Activated CD4-positive, alpha-beta T cell treated with anti-CD3 and anti-CD28 coated beads for 1 hour (primary cell): ENCODE data around the gene MAP3K5.

ENCODE experiments used
- DNase-seq: peaks from one replicate; pipeline ENCODE4 v3.0.0-alpha.2; 2020

The MAP3K5 gene

GRCh38 chr6:136682292-136682691 lies 110.0 kb downstream of the MAP3K5 start:
- no peak for DNase-seq

DNA sequence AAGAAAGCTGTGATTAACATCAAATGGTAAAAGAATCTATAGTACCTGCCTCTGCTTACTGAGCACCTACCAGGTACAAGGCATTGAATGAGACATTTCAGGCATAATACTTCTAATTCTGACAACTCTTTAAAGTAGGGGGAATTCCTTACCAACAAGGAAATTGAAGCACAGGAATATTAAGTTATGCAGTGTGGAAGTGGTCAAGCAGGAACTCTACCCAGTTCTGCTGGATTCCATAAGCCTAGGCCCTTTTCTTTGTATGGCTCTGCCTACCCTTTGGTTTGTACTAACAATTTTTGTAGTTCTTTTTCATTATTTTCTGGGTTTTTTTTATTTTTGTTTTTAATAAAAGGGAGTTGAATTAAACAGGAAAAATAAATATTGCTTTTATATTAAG lies 114.5 kb downstream of the MAP3K5 start:
- DNase-seq, result no peak

- DNase-seq, result no peak
These were observed 114.9 kb downstream of the MAP3K5 start for GRCh38 chr6:136677344-136677743.

DNA sequence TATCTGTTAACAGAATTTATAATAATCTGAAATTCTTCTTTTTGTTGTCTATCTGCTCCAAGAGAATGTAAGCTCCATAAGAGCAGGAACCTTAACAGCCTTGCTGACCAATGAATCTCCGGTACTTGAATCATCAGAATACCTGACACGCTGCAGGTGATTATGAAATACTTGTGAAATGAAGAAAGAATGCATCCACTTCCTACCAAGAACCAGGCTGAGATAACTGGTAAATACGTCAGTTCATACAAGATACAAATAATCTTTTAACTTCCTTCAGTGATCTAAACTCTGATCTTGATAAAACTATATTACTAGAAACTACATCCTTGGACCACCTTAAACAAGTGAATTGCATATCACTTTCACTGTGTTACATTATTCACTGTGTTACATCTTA lies 116.2 kb downstream of the MAP3K5 start:
- no peak for DNase-seq

DNA sequence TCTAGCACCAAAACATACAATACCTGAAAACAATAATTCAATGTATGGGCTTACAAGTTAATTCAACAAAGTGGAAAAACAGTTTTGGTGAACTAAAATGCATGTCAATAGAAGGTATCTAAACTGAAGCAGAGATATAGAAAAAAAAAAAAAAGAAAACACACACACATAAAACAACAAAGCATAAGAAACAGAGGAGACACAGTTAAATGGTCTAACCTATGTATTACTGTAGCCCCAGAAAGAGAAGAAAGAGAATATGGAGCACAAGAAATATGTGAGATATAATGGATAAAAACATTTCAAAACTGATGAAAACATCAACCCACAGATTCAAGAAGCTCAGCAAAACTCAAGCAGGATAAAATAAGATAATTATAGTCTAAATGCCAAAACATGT lies 118.7 kb downstream of the MAP3K5 start:
- no peak for DNase-seq

- DNase-seq, result no peak
These were observed 120.1 kb downstream of the MAP3K5 start for GRCh38 chr6:136672144-136672543.

GRCh38 chr6:136669299-136669699 lies 123.0 kb downstream of the MAP3K5 start:
- DNase-seq, result no peak

- no peak for DNase-seq
These were observed 123.7 kb downstream of the MAP3K5 start for GRCh38 chr6:136668571-136668970.

- no peak for DNase-seq
These were observed 126.2 kb downstream of the MAP3K5 start for GRCh38 chr6:136666041-136666440.

DNA sequence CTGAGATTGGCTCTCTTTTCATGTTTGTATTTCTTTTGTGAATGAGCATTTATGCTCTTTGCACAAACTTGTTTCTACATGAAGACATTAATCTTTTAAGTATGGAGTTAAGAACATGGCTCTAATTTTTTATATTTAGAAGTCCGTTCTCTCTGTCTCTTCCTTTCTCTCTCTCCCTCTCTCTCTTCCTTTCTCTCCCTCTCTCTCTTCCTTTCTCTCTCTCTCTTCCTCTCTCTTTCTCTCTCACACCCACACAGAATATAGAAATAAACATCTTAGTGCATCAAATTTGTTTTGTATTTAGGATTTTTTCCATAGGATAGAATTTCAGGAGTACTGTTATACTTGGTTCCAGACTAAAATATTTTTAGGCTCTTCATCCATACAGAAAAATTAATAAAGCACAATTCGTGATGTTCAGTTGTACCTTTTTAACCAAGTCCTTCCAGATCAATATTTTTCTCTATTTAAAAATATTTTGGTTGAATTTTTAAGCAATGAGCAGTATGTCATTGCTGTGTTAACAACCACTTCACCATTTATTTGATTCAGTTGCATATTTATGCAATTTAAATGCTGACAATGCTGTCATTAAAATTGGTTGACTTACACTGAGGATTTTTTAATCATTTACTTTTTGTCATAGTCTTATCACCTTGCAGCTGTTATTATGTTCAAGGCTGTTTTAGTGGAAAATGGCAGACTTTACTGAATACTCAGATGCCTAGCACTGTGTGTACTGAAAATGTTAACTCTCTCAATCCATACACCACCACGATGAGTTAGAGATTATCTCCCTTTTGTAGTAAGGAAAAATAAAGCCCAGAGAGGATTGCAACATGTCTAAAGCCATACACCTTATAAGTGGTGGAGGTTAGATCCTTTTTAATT lies 129.7 kb downstream of the MAP3K5 start:
- DNase-seq, result no peak

DNA sequence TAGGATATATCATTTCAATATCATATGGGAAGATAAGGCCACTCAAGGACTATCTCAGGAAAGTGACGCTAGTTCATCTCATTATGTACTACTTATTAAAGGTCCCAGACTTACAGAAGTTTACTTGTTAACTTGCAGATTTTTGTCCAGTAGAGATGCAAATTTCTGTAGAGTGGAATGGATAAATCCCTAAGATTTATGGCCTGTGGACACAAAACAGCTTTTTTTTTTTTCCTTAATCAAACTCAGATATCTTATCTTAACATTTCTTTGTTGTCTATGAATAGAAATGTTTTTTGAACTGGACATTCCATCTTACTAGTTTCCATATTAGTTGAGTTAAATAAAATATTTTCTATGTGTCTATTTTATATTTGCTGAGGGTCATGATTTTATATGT lies 131.6 kb downstream of the MAP3K5 start:
- DNase-seq, result no peak

- no peak for DNase-seq
These were observed 132.2 kb downstream of the MAP3K5 start for GRCh38 chr6:136659991-136660499.

DNA sequence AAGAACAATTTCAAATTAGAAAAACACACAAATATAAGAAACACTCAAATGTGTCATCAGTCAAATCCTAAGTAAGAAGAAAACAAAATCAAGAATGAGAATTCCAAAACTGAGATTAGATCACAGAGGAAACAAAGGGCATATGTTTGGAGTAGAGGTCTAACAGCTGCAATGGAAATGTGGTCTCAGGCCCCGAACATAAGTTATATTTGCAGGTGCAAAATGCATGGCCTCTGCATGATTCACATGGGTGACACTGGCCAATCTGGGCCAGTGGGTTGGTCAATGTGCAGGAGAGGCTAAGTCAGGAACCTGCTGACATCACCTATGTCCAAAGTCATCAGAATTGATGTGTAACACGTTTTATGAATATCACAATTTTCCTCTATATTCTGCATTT lies 133.6 kb downstream of the MAP3K5 start:
- DNase-seq, result no peak

DNA sequence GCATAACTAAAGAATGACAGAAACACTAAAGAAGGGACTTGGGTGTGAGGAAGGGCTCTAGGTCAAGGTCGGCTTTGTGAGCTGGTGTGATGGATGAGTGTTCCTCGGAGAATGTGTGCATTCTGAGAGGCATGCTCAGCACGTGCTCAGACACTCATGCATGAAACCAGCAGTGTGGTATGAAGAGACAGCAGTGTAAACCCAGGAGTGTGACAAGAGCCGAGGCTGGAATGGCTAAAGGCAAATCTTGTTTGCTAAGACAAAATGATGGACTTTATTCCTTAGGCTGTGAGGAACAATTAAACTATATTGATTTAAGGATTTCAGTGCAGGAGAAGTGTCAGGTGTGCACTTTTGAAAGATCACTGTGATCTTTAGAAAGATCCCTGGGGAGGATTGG lies 134.6 kb downstream of the MAP3K5 start:
- DNase-seq, result no peak

DNA sequence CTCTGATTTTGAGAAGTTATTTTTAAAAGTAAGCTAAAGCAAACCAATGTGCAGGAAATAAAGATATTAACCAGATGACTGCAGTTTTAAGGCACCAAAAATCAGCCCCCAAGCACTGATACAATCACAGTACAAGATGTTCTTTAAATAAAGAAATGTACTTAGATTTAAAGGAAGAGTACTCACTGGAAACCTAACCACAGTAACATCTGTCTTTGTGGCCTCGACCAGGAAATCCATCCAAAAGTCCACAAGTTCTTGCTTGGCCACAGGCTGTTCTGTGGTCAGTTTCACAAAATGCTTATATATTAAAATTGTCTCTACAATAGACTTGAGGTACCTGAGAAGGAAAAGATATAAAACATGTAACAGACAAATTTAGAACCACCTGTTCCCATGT lies 136.2 kb downstream of the MAP3K5 start:
- no peak for DNase-seq

DNA sequence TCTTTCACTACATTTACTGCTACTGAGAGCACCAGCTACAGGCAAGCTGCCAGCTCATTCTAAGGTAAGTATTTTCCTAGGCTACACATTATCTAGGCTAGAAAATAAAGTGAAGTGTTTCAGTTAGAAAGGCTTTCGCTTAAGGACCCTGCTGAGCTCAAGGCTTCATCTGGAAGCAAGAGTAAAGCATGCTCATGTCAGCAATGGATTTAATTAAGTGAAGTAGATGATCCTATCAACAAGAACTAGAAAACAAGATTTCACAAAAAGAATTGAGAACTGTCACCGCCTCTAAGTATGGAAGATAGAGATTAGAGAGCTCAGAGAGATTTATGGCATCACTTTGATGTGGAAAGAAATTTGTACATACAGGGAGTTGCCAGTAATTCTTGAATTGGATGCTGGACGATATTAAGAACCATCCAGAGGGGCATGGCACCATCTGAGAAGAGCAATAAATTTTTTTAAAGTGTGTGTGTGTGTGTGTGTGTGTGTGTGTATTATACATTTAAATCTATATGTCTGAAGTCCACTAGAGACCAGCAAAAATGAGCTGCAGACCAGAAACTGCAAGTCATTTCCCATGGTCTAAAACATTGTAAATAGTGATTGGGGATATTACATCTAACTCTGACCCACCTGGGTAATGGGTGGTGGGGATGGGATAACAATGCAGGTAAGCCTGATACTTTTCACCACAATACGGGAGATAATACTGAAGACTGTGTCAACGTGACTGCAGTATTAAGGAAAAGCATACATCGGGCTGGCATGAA lies 136.8 kb downstream of the MAP3K5 start:
- DNase-seq, result no peak

GRCh38 chr6:136654086-136654485 lies 138.2 kb downstream of the MAP3K5 start:
- no peak for DNase-seq

DNA sequence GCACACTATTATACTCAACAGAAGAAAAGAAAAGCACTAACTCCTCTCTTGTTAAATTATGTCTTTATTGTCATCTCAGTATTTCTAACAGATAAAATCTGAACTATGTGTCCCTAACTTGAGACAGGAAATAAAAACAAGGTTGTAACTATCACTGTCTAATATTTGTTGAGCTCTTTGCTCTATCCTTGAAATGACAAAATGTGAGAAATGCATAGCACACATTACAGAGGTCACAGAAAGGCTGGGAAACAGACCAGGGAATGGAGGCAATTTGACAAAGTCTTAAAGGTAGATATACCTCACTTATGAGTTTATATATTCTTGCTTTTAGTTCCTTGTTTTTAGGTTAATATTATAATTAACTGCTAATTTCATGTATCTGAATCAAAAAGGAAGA lies 139.6 kb downstream of the MAP3K5 start:
- no peak for DNase-seq

DNA sequence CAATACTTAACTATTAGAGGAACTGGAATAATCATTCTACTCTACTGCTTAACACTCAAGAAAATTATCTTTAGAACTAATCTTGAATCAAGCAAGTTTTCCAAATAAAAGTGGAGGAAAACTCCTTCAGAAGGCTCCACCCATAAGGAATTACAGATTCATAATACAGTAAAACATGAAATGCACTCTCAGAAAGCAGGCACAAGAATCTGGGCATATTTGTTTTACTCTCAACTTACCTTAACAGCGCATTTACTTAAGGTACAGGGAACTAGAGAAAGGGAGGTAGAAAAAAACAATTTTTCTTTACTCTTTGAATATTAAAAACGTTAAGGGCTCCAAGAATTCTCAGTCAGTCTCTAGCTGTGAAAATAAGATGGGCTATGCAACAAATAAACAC lies 140.3 kb downstream of the MAP3K5 start:
- no peak for DNase-seq

DNA sequence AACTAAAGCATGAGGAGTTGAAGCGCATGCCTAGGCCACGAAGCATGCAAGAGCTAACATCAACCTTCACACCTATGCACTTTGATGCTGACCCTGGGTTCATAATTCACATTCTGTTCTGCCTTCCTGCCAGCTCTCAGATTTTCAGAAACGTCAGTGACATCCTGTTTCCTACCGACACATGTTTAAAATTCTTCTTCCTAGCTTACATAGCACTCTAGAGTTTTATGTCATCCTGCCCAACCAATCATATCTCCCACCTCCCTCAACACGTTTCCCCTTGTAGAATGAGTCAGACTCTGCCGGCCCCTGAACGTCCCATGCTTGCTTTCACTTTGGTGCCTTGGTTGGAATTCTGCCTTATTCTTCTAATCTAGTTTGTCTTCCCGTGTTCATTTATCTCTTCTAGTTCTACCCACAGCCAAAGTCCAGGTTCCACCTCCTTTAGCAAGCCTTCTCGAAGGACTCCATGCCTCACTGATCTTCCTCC lies 144.9 kb downstream of the MAP3K5 start:
- no peak for DNase-seq

- DNase-seq, result no peak
These were observed 145.9 kb downstream of the MAP3K5 start for GRCh38 chr6:136646377-136646776.

DNA sequence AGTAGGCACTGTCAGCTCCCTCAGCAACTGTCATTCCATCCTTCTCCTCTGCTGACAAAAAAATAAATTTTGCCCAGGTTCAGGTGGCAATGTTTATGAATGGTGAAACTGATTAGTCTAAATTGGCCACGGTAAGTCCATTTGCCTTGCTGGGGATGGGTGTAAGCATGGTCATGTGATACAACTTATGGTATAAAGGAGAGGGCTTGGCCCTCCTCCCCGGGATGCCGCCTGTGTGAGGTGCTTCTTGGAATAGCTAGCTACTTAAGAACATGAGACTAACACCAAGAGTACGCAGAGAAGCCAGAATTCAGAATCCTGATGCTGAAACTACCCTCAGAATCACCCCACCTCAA lies 147.7 kb downstream of the MAP3K5 start:
- no peak for DNase-seq

DNA sequence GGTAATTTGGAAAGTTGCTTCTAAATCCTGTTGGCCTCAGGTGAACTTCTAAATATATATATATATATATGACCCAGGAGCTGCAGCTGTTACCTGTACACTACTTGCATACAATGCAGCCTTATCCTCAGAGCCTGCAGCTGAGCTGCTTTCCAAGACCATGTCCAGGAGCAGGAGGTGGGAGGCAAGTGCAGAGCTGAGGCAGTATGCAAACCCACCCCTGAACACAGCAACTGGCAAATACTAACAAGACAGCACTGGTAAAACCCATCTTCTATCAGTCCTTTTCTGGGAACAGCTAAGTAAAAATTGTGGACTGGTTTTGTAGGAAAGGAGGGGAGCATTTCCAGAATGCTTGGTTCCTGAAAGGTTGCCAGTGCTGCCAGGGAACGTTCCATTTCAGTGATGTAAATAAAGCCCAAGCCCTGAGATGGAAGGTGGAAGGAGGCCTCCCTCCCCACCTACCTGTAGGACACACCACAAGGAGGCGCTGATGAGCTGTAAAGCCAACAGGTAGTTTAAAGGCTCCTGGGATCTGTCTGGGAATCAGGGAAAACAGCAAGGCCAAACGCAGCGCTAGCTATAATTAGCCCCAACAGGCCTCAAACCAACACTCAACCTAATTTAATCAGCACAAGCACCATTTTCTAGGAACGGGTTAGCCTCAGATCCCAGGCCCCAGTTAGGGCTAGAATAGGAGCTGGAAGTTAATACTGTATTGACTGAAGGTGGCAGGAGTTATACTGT lies 148.3 kb downstream of the MAP3K5 start:
- DNase-seq, result peak; percentile 63
